B cell (primary cell): ENCODE measurements around the gene HSPA12A. TPM values are rescaled to one million over a fixed set of nuclear protein-coding genes. Genes with fewer than 3 reads are reported as not detected.

Experiments used
- ATAC-seq: fragments of 200-7000 bp; cut with Tn5 transposase; one replicate; pipeline ENCODE4 v1.10.0; 2021; ENCODE audit warnings: low read depth, mild to moderate bottlenecking, moderate number of reproducible peaks, moderate library complexity
- CTCF ChIA-PET: fragments of 350-600 bp; sonication (Branson Sonifier 250); formaldehyde crosslinking; loops from one replicate; lab custom pipeline; 2021; ENCODE audit warnings: antibody characterized with exemption, inconsistent platforms; lab: Charles Lee
- POLR2A ChIA-PET: fragments of 350-600 bp; sonication (Branson Sonifier 250); formaldehyde crosslinking; loops from one replicate; lab custom pipeline; 2021; ENCODE audit warnings: antibody characterized with exemption; lab: Charles Lee
- DNase-seq: peaks from one replicate; pipeline ENCODE4 v3.0.0; 2013
- H2AFZ ChIP-seq: 2 replicates; pipeline ENCODE4 v1.6.1; 2012; ENCODE audit warnings: mild to moderate bottlenecking, low read depth, low read length; ENCODE audit not compliant: insufficient read depth, poor library complexity, severe bottlenecking
- H3K27ac ChIP-seq, 2 donors: 1 replicate in 1 of 2; 2 replicates in 1 of 2; pipeline ENCODE4 v1.5.1; 2012 to 2013; ENCODE audit warnings: low read length in 2 of 2, mild to moderate bottlenecking in 2 of 2, moderate library complexity in 1 of 2
- H3K27me3 ChIP-seq, 4 experiments: fragments of 200-600 bp in 1 of 4; sonication (generic) in 1 of 4; replicated peaks in 1 of 4; 1 replicate in 2 of 4; 2 replicates in 2 of 4; pipeline versions ENCODE4 v1.6.1 to v1.7.0; 2013 to 2016; ENCODE audit warnings: low read length in 3 of 4, mild to moderate bottlenecking in 2 of 4, mixed read lengths in 1 of 4, moderate library complexity in 1 of 4; ENCODE audit not compliant: insufficient read depth in 4 of 4, control insufficient read depth in 3 of 4; ENCODE audit errors: control extremely low read depth in 1 of 4
- H3K36me3 ChIP-seq, 2 experiments: replicated peaks in 1 of 2; 1 replicate in 1 of 2; 2 replicates in 1 of 2; pipeline versions ENCODE4 v1.6.1 to v1.7.1; 2013; ENCODE audit warnings: low read length in 1 of 2; ENCODE audit not compliant: insufficient read depth in 2 of 2, control insufficient read depth in 1 of 2; ENCODE audit errors: control extremely low read depth in 1 of 2, extremely low read depth in 1 of 2
- H3K4me1 ChIP-seq, 2 donors: fragments of 200-600 bp in 1 of 2; sonication (generic) in 1 of 2; 1 replicate in 1 of 2; 2 replicates in 1 of 2; pipeline versions ENCODE4 v1.5.1 to v1.6.1; 2013 to 2017; ENCODE audit warnings: low read length in 2 of 2; ENCODE audit not compliant: control insufficient read depth in 2 of 2, insufficient read depth in 2 of 2
- H3K4me2 ChIP-seq: replicated peaks from 2 replicates; pipeline ENCODE3; 2012; ENCODE audit warnings: mild to moderate bottlenecking, low read depth, low read length; ENCODE audit not compliant: poor library complexity, severe bottlenecking
- H3K4me3 ChIP-seq, 5 experiments: fragments of 200-600 bp in 1 of 5; sonication (generic) in 1 of 5; 1 replicate in 3 of 5; 2 replicates in 2 of 5; pipeline versions ENCODE4 v1.5.1 to v1.7.0; 2011 to 2016; ENCODE audit warnings: low read length in 4 of 5, mild to moderate bottlenecking in 4 of 5, low read depth in 2 of 5, control low read depth in 1 of 5, moderate library complexity in 1 of 5; ENCODE audit not compliant: insufficient read depth in 1 of 5; ENCODE audit errors: control extremely low read depth in 1 of 5, extremely low read depth in 1 of 5
- H3K79me2 ChIP-seq: fragments of 200-600 bp; sonication (generic); one replicate; pipeline ENCODE4 v1.6.0; 2016; ENCODE audit warnings: low read length; ENCODE audit not compliant: control insufficient read depth, insufficient read depth
- H3K9ac ChIP-seq: fragments of 200-600 bp; sonication (generic); 2 replicates; pipeline ENCODE4 v1.6.1; 2017; ENCODE audit warnings: mild to moderate bottlenecking, low read length, moderate library complexity
- H3K9me3 ChIP-seq, 3 donors: one replicate each; pipeline versions ENCODE4 v1.6.1 to v1.7.1; 2013; ENCODE audit warnings: low read length in 2 of 3; ENCODE audit not compliant: control insufficient read depth in 2 of 3, insufficient read depth in 1 of 3; ENCODE audit errors: control extremely low read depth in 1 of 3
- H4K20me1 ChIP-seq: 2 replicates; pipeline ENCODE4 v1.6.0; 2012; ENCODE audit warnings: mild to moderate bottlenecking, low read length; ENCODE audit not compliant: insufficient read depth, control insufficient read depth, poor library complexity, severe bottlenecking
- H3K27ac Mint-ChIP-seq: one replicate; pipeline ENCODE4 v1.8.0; 2021; ENCODE audit warnings: mixed read lengths
- H3K27me3 Mint-ChIP-seq: one replicate; pipeline ENCODE4 v1.8.0; 2021; ENCODE audit warnings: mixed read lengths
- H3K4me1 Mint-ChIP-seq: one replicate; pipeline ENCODE4 v1.8.0; 2021; ENCODE audit warnings: mixed read lengths
- H3K4me3 Mint-ChIP-seq: one replicate; pipeline ENCODE4 v1.8.0; 2021; ENCODE audit warnings: mixed read lengths
- H3K9me3 Mint-ChIP-seq: one replicate; pipeline ENCODE4 v1.8.0; 2022; ENCODE audit warnings: mixed read lengths; ENCODE audit not compliant: insufficient read depth
- EZH2 ChIP-seq: IDR thresholded peaks from 2 replicates; pipeline ENCODE4 v1.6.1; 2012; ENCODE audit warnings: borderline replicate concordance, low read depth, mild to moderate bottlenecking, moderate library complexity, low read length; ENCODE audit not compliant: insufficient read depth, poor library complexity, severe bottlenecking
- WGBS: methylation state at CpG from one replicate; pipeline ENCODE4 v1.1.5; 2013; ENCODE audit warnings: missing lambda C conversion rate; ENCODE audit not compliant: insufficient coverage; 5-methylcytosine and 5-hydroxymethylcytosine counted together
- intact Hi-C: fragments of 100-400 bp; cut with micrococcal nuclease; formaldehyde crosslinking; loops from one replicate; pipeline ENCODE4 v1.10.0; 2022
- polyA plus RNA-seq: library from polyadenylated mRNA; depleted of rRNA; stranded (reverse); fragments of >200 nt; gene quantifications from 2 replicates; pipeline ENCODE4 v1.2.3, GENCODE V29; 2012
- total RNA-seq, 2 donors: library from RNA; stranded (reverse); fragments of 120-200 nt in 1 of 2; gene quantifications; 1 replicate in 1 of 2; 2 replicates in 1 of 2; pipeline versions ENCODE4 v1.2.3 to v1.2.4, GENCODE V29; 2013 to 2022
- TF ChIP-seq, protein P1 (sequence below): fragments of 200-600 bp; IDR thresholded peaks from one replicate; pipeline ENCODE4 v1.8.0; 2022; ENCODE audit warnings: antibody characterized with exemption, mild to moderate bottlenecking

HSPA12A gene
- total and polyA plus RNA-seq, 2 donors (not counting 1 experiment from before 2014, with no cell fraction given), result 2.1 to 17.7 TPM

DNA sequence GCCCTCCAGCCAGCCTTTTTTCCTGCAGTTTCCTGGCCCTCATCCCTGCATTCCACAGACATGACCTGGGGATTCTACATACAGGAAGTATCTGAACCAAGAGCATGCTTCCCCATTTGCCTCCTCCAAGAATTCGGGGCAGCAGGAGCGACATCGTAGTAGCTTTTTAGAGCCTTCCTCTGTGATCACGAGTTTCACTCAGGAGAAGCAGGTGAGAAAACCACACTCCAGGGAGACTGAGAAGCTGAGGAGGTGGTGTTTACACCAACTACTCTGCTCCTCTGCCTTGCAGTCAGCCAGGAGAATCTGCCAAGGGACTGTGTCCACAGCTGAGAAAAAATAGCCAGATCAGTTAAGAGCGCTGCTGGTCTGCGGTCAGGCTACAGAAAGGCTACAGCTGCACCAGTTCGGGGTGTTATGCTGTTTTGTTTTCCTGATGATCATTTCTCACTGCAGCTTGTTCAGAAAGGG, 54.1 kb downstream of the HSPA12A start:
- no peaks in the 10 kb centered on the region for H3K4me1 Mint-ChIP-seq
- WGBS, result 52% methylated on average over 3 of the region's 7 CpGs
- H3K27ac Mint-ChIP-seq, result no peak overlapping the region
- intact Hi-C loops, result no loop called here
- no peak overlapping the region for H3K4me3 Mint-ChIP-seq
- H3K79me2 ChIP-seq, result no peaks in the 10 kb centered on the region
- ATAC-seq, result no peak
- no peaks in the 10 kb centered on the region for H3K4me1 ChIP-seq
- H3K36me3 ChIP-seq, result no peaks in the 10 kb centered on the region
- DNase-seq, result no peak
- no peak overlapping the region for H3K4me2 ChIP-seq
- no peaks in the 10 kb centered on the region for H3K27me3 ChIP-seq
- H2AFZ ChIP-seq, result no peak overlapping the region
- CTCF ChIA-PET, result interaction anchor here (0.7 kb wide), 1 partner anchor 10 kb away, joined by 5 read pairs; no protein-coding TSS in a partner anchor
- TF ChIP-seq EZH2, result no peak
- TF ChIP-seq, protein P1, sequence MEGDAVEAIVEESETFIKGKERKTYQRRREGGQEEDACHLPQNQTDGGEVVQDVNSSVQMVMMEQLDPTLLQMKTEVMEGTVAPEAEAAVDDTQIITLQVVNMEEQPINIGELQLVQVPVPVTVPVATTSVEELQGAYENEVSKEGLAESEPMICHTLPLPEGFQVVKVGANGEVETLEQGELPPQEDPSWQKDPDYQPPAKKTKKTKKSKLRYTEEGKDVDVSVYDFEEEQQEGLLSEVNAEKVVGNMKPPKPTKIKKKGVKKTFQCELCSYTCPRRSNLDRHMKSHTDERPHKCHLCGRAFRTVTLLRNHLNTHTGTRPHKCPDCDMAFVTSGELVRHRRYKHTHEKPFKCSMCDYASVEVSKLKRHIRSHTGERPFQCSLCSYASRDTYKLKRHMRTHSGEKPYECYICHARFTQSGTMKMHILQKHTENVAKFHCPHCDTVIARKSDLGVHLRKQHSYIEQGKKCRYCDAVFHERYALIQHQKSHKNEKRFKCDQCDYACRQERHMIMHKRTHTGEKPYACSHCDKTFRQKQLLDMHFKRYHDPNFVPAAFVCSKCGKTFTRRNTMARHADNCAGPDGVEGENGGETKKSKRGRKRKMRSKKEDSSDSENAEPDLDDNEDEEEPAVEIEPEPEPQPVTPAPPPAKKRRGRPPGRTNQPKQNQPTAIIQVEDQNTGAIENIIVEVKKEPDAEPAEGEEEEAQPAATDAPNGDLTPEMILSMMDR, result no peak
- H3K9ac ChIP-seq, result no peak overlapping the region
- H3K9me3 Mint-ChIP-seq, result no peaks in the 10 kb centered on the region
- no peak overlapping the region for H3K27ac ChIP-seq
- POLR2A ChIA-PET, result no interaction called here
- H3K4me3 ChIP-seq, result no peak overlapping the region
- no peaks in the 10 kb centered on the region for H3K9me3 ChIP-seq
- H4K20me1 ChIP-seq, result no peaks in the 10 kb centered on the region
- peaks cover 13% of the 10 kb centered on the region for H3K27me3 Mint-ChIP-seq

DNA sequence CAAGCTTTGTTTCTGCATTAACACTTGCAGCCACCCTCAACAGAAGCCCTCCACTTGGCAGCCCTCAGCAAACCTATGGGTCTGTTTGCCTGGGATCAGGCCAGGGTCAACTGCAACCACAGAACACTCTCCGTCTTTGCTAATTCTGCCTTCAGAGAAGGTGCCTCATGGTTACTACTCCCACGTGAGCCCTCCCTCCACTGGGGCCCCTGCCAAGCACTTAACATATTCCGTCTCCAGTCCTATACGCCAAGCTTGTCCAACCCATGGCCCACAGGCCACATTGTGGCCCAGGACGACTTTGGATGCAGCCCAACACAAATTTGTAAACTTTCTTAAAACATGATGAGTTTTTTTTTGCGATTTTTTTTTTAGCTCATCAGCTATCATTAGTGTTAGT, 54.7 kb downstream of the HSPA12A start:
- Histone ChIP-seq H3K36me3 (no peaks in the 10 kb centered on the region), H2AFZ (no peak overlapping the region), H3K4me1 (no peaks in the 10 kb centered on the region), H3K9me3 (no peaks in the 10 kb centered on the region), H4K20me1 (no peaks in the 10 kb centered on the region), H3K4me3 (no peak overlapping the region), H3K79me2 (no peaks in the 10 kb centered on the region), H3K9ac (no peak overlapping the region), H3K4me2 (no peak overlapping the region), H3K27me3 (no peaks in the 10 kb centered on the region), H3K27ac (no peak overlapping the region)
- DNase-seq, result no peak
- no peak for ATAC-seq
- intact Hi-C loops, result no loop called here
- Mint-ChIP-seq H3K9me3 (no peaks in the 10 kb centered on the region), H3K27ac (no peak overlapping the region), H3K4me1 (no peaks in the 10 kb centered on the region), H3K27me3 (peaks cover 13% of the 10 kb centered on the region), H3K4me3 (no peak overlapping the region)
- ChIA-PET CTCF (no interaction called here), POLR2A (no interaction called here)
- WGBS, result 85% methylated on average over 3 of the region's 6 CpGs
- no peak for TF ChIP-seq EZH2
- TF ChIP-seq, protein P1, result no peak
